Activated CD8-positive, alpha-beta T cell treated with anti-CD3 and anti-CD28 coated beads for 36 hours (primary cell): ENCODE data around the gene NUP214. TPM values are rescaled to one million over a fixed set of nuclear protein-coding genes. Genes with fewer than 3 reads are reported as not detected.
A peak's percentile ranks its signal among the peaks of the same experiment; 100 is the strongest.
"Not testable (repeated sequence)": the region's sequence is repeated elsewhere in the genome, so short reads cannot be mapped to it uniquely, and the experiment has no call there.

Experiments used
- ATAC-seq: fragments of 200-7000 bp; cut with Tn5 transposase; one replicate; pipeline ENCODE4 v1.10.0; 2021; ENCODE audit warnings: mild to moderate bottlenecking, moderate library complexity
- CTCF ChIA-PET: fragments of 350-600 bp; sonication (Branson Sonifier 250); formaldehyde crosslinking; loops from one replicate; lab custom pipeline; 2021; ENCODE audit warnings: antibody characterized with exemption; lab: Charles Lee
- POLR2A ChIA-PET: fragments of 350-600 bp; sonication (Branson Sonifier 250); formaldehyde crosslinking; loops from one replicate; lab custom pipeline; 2021; ENCODE audit warnings: antibody characterized with exemption; lab: Charles Lee
- DNase-seq: peaks from one replicate; pipeline ENCODE4 v3.0.0-alpha.2; 2020
- H3K27ac Mint-ChIP-seq: one replicate; pipeline ENCODE4 v1.8.0; 2021; ENCODE audit warnings: mild to moderate bottlenecking, mixed read lengths
- H3K27me3 Mint-ChIP-seq: one replicate; pipeline ENCODE4 v1.8.0; 2021; ENCODE audit warnings: mixed read lengths
- H3K36me3 Mint-ChIP-seq: one replicate; pipeline ENCODE4 v1.8.0; 2021; ENCODE audit warnings: low read depth, mixed read lengths
- H3K4me1 Mint-ChIP-seq: one replicate; pipeline ENCODE4 v1.8.0; 2021; ENCODE audit warnings: low read depth, mixed read lengths
- H3K4me3 Mint-ChIP-seq: one replicate; pipeline ENCODE4 v1.8.0; 2021; ENCODE audit warnings: mild to moderate bottlenecking, moderate library complexity, mixed read lengths
- H3K9me3 Mint-ChIP-seq: one replicate; pipeline ENCODE4 v1.8.0; 2021; ENCODE audit warnings: mixed read lengths
- CTCF ChIP-seq: fragments of 200-600 bp; IDR thresholded peaks from one replicate; pipeline ENCODE4 v1.8.0; 2022; ENCODE audit warnings: antibody characterized with exemption, mild to moderate bottlenecking
- intact Hi-C: fragments of 100-400 bp; cut with micrococcal nuclease; formaldehyde crosslinking; loops from one replicate; pipeline ENCODE4 v1.10.0; 2022
- total RNA-seq, 2 experiments: library from RNA; stranded (reverse); gene quantifications; one replicate each; pipeline ENCODE4 v1.2.3, GENCODE V29; 2021

NUP214 gene
- total RNA-seq, 2 experiments from 2014 or later: 57.6 to 58.3 TPM

DNA sequence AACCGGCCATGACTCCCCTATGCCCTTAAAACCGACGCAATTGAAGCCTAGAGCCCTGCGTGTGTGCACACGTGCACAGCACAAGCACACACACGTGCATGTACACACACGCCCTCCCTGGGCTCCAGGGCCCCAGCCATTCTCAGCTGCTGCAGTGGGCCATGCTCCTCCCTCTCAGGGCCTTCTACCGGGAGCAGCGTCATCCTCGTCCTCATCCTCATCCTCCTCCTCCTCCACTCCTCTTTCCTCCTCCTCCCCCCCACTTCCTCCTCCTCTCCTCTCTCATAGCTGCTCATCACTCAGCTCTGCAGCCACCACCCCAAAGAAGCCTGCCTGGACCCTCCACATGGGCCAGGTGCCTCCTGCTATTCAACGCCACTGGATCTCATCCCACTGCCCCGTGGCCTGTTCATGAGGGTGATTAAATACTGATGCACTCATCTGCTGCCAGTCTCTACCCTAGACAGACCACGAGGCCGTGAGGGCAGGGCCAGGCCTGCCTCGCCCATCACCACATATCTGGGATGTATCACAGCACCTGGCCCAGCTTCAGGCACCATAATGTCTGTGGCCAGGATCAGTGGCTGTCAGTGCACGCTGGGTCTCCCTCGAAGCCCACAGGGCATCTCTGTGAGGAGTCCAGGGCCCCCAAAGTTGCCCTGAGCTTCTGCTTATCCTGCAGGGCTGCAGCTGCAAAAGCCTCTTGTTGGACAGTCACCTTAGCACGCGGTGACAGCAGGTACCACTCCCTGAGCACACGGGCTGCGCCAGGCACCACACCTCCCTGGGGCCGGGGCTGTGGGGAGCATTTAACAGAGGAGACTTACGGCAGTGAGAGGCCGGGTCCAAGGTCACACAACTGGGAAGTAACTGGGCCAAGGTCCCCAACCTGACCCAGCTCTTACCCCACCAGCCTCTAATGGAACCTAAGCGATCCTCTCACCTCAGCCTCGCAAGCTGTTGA, 141.2 kb downstream of the NUP214 start:
- H3K4me1 Mint-ChIP-seq: peaks cover 63% of the 10 kb centered on the region
- TF ChIP-seq CTCF: no peak
- intact Hi-C loops: no loop called here
- POLR2A ChIA-PET: interaction anchor here (0.6 to 14.2 kb wide), 6 partner anchors 9 to 466 kb away, joined by 3 to 310 read pairs (median 4); partner anchors contain the start of gene FAM78A
- H3K27ac Mint-ChIP-seq: peak overlapping the region; percentile 94
- no peaks in the 10 kb centered on the region for H3K9me3 Mint-ChIP-seq
- ATAC-seq: peak; percentile 43
- CTCF ChIA-PET: interaction anchor here (0.6 to 1.2 kb wide), 4 partner anchors 10 to 409 kb away, joined by 3 to 5 read pairs (median 4); no protein-coding TSS in a partner anchor
- no peaks in the 10 kb centered on the region for H3K27me3 Mint-ChIP-seq
- H3K36me3 Mint-ChIP-seq: peaks cover 54% of the 10 kb centered on the region
- peak overlapping the region; percentile 76 for H3K4me3 Mint-ChIP-seq
- peak; percentile 79 for DNase-seq

DNA sequence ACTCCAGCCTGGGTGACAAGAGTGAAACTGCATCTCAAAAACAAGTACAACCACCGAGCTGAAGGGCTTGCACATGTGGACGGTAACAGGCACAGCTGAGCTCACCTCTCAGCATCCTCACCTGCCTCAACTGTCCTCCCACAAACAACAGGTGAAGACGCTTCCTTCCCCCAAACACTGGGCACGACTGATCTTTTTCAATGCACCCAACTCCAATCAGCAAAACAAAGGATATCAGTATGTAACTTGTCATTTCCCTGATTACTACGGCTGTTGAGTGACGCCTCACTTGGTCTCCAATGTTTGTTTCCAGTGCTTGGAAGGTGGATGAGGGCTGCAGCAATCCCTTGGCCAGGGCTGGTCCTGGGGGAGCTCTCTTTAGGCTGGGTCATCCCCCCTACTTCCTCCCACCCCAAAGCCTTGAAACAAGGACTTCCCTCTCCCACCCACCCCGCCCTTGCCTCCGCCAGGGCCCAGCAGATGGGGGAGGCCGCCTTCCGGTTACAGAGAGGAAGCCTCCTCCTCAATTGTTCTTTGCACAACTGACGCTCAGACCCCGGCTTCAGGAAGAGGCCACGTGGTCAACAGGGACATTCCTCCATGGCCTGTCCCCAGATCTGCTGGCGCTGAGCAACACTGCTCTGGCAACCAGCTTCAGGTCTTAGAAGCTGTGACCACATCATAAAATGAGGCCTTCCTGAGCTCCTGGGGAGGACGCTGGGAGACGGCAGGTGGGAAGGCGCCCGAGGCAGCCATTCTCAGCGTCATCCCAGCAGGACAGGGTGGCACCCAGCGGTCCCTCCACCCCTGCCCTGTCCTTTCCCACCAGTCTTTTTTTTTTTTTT, 145.0 kb downstream of the NUP214 start:
- POLR2A ChIA-PET: interaction anchor here (0.8 to 14.2 kb wide), 7 partner anchors 9 to 145 kb away, joined by 3 to 310 read pairs (median 3); partner anchors contain the start of gene NUP214

GRCh38 chr9:131271016-131271273, 145.6 kb downstream of the NUP214 start:
- peaks cover 67% of the 10 kb centered on the region for H3K36me3 Mint-ChIP-seq
- peak overlapping the region; percentile 99 for H3K27ac Mint-ChIP-seq
- ChIA-PET CTCF (interaction anchor here (1.0 to 4.8 kb wide), 5 partner anchors 15 to 102 kb away, joined by 3 to 29 read pairs (median 6); no protein-coding TSS in a partner anchor), POLR2A (interaction anchor here (0.9 to 14.2 kb wide), 5 partner anchors 15 to 145 kb away, joined by 3 to 310 read pairs (median 4); partner anchors contain the start of gene NUP214)
- intact Hi-C loops: loop anchor here (5.0 kb wide), 1 partner anchor 34 kb away; no protein-coding TSS in a partner anchor
- H3K9me3 Mint-ChIP-seq, ATAC-seq, DNase-seq, H3K27me3 Mint-ChIP-seq: not testable (repeated sequence)
- peak overlapping the region; percentile 90 for H3K4me3 Mint-ChIP-seq
- peaks cover 38% of the 10 kb centered on the region for H3K4me1 Mint-ChIP-seq

More for the DNA sequence above, 145.0 kb downstream of the NUP214 start:
- Mint-ChIP-seq H3K9me3 (no peaks in the 10 kb centered on the region), H3K27me3 (no peaks in the 10 kb centered on the region), H3K27ac (peak overlapping the region; percentile 99), H3K4me1 (peaks cover 44% of the 10 kb centered on the region), H3K36me3 (peaks cover 63% of the 10 kb centered on the region), H3K4me3 (peak overlapping the region; percentile 90)
- ATAC-seq (peak; percentile 18), DNase-seq (peak; percentile 77)
- TF ChIP-seq CTCF: no peak
- CTCF ChIA-PET: interaction anchor here (1.0 to 4.8 kb wide), 4 partner anchors 8 to 94 kb away, joined by 3 to 29 read pairs (median 5); no protein-coding TSS in a partner anchor
- intact Hi-C loops: loop anchor here (5.0 kb wide), 1 partner anchor 33 kb away; no protein-coding TSS in a partner anchor

DNA sequence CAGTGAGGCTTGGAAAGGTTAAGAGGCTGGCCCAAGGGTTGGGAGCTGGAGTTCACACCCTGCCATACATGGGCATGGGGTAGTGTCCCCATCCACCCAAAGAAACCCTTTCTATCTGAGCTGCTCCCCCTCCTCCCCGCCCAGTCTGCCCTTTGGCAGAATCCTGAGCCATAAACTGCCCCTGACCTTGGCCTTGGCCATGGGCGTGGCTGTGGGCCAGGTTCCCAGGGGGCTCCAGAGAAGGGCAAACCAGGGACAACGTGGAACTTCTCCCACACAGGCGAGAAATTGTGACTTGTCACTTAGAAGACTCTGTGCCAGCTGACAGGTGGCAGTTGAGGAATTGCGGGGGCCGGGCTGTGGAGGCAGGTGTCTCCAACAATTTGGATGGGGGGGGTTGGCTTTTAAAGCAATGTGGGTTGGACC, 146.1 kb downstream of the NUP214 start:
- Mint-ChIP-seq H3K4me3 (peak overlapping the region; percentile 90), H3K36me3 (peaks cover 67% of the 10 kb centered on the region), H3K9me3 (no peaks in the 10 kb centered on the region), H3K4me1 (peaks cover 33% of the 10 kb centered on the region), H3K27me3 (no peaks in the 10 kb centered on the region), H3K27ac (peak overlapping the region; percentile 99)
- DNase-seq (peak; percentile 55), ATAC-seq (no peak)
- intact Hi-C loops: loop anchor here (5.0 kb wide), 1 partner anchor 34 kb away; no protein-coding TSS in a partner anchor
- no peak for TF ChIP-seq CTCF
- CTCF ChIA-PET: interaction anchor here (1.0 to 4.8 kb wide), 5 partner anchors 15 to 102 kb away, joined by 3 to 29 read pairs (median 6); no protein-coding TSS in a partner anchor
- POLR2A ChIA-PET: interaction anchor here (1.3 to 14.2 kb wide), 3 partner anchors 15 to 146 kb away, joined by 4 to 310 read pairs (median 33); partner anchors contain the start of gene NUP214
